ENCODE data around the gene BCKDHB.

Gene BCKDHB

DNA sequence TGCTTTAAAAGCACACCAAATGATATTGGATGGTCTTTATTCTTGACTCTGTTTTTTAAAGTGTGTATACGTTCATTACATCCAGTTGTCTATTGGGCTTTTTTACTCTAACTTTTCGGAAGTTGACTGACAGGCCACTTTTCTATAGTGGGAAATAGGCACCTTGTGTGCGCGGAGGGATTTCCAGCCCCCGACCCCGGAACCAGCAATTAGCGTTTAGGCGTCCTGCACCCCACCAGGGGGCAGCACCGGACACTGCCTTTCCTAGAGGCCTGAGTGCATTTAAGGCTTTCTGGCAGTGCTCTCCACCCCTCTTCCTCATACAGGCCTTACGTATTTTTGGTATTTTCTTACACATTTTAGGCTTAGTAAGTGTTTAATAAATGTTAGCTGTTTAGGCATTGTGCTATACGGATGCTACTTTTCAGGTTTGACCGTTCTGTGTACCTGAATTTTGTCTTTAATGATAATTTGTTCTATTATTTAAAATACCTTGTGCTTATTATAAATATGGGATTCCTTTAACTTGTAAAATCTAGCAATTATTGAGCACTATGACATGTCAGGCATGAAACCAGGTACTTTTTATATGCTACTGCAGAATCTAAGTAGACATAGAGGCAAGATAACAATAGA lies 231.8 kb downstream of the BCKDHB start:
- in situ Hi-C loops (cut with HindIII; ENCODE audit: low pct_ligation_motif_present, low pct_unique_long_range_greater_than_20kb, low sequenced_read_pairs): no loop called here

DNA sequence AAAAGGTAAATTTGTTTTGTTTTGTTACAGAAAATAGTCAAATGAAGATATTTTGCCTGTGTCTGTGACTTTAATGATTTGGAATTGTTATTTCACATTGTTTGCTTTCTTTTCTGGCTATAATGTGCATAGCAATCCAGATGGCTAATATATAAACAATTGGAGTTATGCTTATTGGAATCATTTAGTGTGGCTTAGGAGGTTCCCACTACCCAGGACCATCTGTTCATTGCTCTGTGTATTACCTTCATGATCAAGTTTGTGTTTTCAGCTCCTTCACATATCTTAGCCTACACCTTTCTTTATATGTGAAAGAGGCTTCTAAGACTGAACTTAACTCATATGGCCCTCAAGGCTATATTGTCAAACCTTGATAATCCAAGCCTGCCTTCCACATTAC lies 232.9 kb downstream of the BCKDHB start:
- in situ Hi-C loops (cut with HindIII; ENCODE audit: low pct_ligation_motif_present, low pct_unique_long_range_greater_than_20kb, low sequenced_read_pairs): no loop called here
- no peak for DNase-seq

More for the DNA sequence above, 231.8 kb downstream of the BCKDHB start:
- DNase-seq: peak; percentile 35

DNA sequence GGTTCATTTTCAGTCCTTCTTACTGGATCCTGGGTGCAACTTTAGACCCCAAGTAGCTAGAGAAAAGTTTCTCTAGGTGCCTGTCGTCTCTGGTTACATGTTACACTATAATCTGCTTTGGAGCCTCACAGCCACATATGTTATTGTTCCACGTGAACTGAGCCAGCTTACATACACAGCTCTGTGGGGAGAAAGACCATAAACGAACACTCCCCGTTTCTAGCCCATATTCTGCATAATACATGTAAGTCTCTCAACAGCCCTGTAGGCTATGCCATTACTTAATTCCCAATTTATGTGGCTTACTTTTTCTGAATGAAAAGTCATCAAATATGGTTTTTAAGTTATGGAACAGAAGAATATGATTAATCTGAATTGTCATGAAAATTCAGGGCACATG lies 233.8 kb downstream of the BCKDHB start:
- in situ Hi-C loops (cut with HindIII; ENCODE audit: low pct_ligation_motif_present, low pct_unique_long_range_greater_than_20kb, low sequenced_read_pairs): no loop called here
- no peak for DNase-seq

DNA sequence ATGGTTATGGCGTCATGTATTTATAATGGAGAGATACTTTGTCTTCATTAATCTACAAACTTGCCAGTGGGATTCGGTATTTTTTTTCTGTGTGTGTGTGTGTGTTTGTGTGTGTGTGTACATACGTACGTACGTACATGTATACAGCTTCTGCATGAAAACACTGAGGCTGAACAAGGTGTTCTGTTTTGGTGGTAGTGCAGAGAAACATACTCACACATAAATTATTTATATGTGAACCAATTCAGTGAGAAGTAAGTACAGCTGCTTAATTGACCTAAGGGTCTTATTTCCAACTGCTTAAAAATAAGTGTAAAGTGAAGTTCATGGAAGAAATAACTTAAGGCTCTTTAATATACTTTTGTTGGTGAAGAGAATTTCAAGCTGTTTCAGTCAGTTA lies 234.2 kb downstream of the BCKDHB start:
- DNase-seq: no peak
- in situ Hi-C loops (cut with HindIII; ENCODE audit: low pct_ligation_motif_present, low pct_unique_long_range_greater_than_20kb, low sequenced_read_pairs): no loop called here

DNA sequence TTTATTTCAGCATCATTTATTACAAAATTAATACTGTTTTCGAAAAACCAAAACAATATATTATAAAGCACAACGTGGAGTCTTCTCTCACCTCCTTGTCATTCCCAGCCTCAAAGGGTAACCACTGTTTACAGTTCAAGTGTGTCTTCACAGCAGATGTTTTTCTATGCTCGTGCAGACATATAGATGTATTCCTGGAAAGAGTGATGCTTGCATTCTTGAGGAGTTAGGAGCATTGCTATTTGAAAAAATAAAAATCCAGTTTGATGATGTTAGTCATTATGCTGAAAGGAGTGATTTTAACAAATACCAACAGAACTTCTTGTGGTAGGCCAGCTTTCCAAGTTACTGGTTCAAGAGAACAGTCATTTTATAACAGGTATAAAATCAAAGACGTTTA lies 234.9 kb downstream of the BCKDHB start:
- no peak for DNase-seq
- in situ Hi-C loops (cut with HindIII; ENCODE audit: low pct_ligation_motif_present, low pct_unique_long_range_greater_than_20kb, low sequenced_read_pairs): no loop called here

DNA sequence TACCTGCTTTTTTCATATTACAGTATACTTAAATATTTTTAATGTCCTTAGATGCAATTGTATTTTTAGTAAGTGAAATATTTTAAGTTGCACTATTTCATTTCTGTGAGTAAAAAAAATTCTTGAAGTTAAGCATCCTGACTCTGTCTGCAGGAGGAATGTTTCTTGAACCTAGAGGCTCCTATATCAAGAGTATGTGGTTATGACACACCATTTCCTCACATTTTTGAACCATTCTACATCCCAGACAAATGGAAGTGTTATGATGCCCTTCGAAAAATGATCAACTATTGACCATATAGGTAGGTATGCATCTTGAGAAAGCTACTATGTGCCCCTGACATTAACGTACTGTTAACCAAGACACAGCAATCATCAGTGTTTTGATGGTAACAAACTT lies 237.0 kb downstream of the BCKDHB start:
- in situ Hi-C loops (cut with HindIII; ENCODE audit: low pct_ligation_motif_present, low pct_unique_long_range_greater_than_20kb, low sequenced_read_pairs): no loop called here
- no peak for DNase-seq

DNA sequence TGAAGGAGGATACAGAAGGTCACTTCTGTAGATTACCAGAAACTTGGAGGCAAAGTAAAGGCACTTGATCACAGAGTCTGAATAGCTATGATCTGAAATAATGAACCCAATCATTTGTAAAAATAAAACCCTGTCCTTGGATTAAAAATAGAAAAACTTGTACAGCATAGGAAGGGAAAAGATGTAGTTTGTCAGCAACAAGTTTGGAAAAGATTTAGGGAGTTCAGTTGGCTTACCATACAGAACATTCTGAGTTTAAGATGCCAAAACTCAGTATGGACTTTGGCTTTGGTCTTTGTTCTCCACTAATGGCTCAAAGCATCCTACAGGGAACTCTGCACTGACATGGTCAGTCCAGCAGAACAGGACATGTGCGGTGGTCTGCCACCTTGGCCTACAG lies 240.6 kb downstream of the BCKDHB start:
- no peak for DNase-seq
- in situ Hi-C loops (cut with HindIII; ENCODE audit: low pct_ligation_motif_present, low pct_unique_long_range_greater_than_20kb, low sequenced_read_pairs): no loop called here

DNA sequence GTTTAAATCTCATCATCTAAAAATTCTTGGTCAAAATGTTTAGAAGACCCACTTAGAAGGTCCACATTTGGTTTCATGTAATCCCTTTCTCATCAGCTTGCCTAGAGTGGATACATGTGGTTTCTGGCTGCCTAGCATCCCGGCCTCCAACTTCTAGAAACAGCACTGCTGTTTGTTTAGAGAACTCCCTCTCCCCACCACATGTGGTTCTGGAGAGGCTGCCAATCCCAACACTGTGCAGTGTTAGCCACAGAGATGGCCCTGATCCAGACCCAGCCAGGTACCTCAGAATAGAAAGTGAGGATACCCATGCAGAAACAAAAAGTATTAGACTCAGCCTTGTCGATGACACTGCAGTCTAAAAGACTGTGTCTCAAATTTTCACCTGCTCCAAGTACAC lies 241.8 kb downstream of the BCKDHB start:
- in situ Hi-C loops (cut with HindIII; ENCODE audit: low pct_ligation_motif_present, low pct_unique_long_range_greater_than_20kb, low sequenced_read_pairs): no loop called here
- DNase-seq: no peak

DNA sequence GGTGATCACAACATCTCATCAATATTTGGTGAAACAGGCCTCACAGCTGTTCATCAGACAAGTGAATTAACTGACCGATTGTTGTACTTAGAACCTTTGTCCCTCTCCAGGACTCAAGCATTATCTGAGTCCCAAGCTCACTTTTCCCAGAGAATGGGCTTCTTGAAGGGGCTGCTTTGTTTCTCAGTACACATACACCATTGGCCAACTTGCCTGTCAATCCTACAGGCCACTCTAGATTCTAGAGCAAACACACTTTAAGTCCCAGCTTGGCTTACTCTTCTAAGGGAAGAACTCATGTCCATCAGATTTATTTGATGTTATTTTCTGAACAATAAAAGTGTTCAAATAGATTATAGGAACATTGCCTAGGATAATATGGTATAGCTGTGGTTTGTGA lies 249.5 kb downstream of the BCKDHB start:
- DNase-seq: no peak
- in situ Hi-C loops (cut with HindIII; ENCODE audit: low pct_ligation_motif_present, low pct_unique_long_range_greater_than_20kb, low sequenced_read_pairs): no loop called here

DNA sequence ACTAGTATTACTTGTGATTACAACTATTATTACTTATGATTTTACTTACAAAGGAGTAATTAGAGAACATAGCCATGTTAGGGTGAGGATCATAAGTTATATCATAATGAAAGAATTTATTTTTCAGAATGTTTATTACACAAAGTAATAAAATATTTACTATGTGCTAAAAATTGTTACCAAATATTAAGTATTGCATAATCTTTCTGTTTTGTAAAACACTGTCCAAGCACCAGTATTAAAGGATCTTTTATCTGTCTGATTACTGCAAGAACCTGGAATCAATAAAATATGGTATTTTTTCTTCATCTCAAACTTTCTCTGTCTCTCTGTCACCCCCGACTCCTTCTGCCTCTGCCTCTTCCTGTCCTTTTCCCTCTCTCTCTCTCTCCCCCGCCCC lies 250.1 kb downstream of the BCKDHB start:
- no peak for DNase-seq
- in situ Hi-C loops (cut with HindIII; ENCODE audit: low pct_ligation_motif_present, low pct_unique_long_range_greater_than_20kb, low sequenced_read_pairs): no loop called here

DNA sequence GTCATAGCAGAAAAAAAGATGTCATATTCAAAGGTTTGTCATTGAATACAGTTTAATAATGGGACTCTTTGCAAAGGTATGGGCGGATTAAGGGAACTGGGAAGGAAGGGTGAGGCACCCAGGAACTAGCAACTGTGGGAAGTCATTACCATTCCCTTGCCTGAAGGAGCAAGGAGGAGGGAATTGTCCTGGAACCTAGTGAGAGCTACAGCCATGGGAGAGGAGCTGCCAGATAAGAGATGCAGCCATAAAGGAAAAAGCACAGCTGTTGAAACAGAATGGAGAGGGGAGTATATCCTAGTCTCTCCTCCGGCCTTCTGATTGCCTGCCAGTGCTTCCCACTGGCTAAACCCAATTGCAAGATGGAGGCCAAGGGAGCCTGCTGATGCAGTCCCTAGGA lies 250.6 kb downstream of the BCKDHB start:
- in situ Hi-C loops (cut with HindIII; ENCODE audit: low pct_ligation_motif_present, low pct_unique_long_range_greater_than_20kb, low sequenced_read_pairs): no loop called here
- DNase-seq: no peak

DNA sequence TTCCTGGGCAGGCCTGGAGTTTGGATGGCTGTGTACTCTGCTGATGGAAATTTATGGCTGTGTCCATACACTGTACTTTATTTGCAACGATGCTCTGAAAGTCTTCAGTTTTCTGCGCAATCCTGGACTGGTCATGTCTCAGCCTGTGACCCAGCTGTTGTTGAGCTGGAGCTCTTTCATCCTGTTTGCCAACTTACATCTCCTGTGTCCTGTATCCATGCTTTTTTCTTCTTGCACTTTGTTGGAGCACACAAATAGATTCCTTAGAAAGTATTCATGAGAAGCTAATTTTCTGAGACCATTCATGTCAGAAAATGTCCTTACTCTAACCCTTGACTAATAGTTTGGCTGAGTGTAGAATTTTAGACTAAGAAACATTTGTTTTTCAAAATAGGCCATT lies 251.2 kb downstream of the BCKDHB start:
- no peak for DNase-seq
- in situ Hi-C loops (cut with HindIII; ENCODE audit: low pct_ligation_motif_present, low pct_unique_long_range_greater_than_20kb, low sequenced_read_pairs): no loop called here

DNA sequence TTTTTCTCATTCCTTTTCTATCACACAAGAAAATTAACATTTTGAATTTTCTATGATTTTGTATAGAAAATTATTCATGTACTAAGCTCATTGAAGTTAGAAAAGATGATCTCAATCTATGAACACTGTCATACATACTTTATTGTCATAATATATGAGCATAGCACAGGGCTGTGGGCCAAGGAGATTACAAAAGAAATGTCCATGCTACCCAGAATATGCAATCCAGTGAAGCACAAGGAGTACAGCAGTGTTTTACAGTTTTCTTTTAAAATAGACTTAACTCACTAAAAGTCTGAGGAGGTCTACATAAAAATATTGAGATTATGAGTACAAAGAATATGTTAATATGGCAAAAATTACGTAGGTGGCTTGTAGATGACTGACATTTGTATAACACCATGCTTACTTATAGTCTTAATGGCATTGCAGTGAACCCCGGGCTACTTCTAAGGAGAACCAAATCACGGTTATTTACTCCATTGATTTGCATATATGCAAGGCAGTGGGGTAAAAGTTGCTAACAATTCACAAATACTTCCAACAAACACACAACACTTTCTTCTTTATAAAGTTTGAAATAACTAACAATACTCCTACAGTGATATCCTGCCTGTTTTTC lies 257.1 kb downstream of the BCKDHB start:
- in situ Hi-C loops (cut with HindIII; ENCODE audit: low pct_ligation_motif_present, low pct_unique_long_range_greater_than_20kb, low sequenced_read_pairs): no loop called here
- DNase-seq: no peak

DNA sequence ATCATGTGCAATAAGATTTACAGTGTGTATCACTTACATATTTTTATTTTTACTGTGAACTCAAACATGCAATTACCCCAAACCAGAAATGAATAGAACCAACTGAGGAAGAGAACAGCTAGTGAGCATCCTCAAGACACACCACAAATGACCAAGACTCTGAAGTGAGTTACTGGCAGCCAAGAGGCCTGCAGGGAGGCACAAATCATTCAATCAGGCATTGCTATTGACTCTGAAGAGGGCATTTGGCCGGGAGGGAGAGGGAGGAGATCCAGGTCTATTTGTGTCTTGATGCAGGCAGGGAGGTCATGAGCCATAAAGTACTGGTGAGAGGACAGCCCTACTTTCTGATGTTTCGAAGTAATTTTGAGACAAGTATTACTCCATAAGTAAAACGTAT lies 257.7 kb downstream of the BCKDHB start:
- in situ Hi-C loops (cut with HindIII; ENCODE audit: low pct_ligation_motif_present, low pct_unique_long_range_greater_than_20kb, low sequenced_read_pairs): no loop called here
- no peak for DNase-seq

DNA sequence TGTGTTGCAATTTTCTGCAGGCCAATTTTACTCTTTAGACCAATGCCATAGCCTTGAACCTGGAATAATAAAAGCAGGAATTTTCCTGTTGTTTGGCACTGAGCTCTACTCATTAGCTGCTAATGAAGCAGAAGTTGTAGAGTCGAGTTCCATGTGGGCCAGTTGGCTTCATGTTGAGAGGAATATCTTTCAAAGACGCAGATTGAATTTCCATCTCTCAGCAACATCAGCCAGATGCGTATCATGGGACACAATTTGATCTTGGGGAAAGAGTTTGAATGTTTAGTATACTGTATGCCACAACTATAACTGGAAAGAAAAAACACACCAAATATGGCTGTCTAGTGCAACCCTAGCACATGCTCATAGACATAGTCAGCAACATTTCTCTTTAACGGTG lies 259.6 kb downstream of the BCKDHB start:
- in situ Hi-C loops (cut with HindIII; ENCODE audit: low pct_ligation_motif_present, low pct_unique_long_range_greater_than_20kb, low sequenced_read_pairs): no loop called here

DNA sequence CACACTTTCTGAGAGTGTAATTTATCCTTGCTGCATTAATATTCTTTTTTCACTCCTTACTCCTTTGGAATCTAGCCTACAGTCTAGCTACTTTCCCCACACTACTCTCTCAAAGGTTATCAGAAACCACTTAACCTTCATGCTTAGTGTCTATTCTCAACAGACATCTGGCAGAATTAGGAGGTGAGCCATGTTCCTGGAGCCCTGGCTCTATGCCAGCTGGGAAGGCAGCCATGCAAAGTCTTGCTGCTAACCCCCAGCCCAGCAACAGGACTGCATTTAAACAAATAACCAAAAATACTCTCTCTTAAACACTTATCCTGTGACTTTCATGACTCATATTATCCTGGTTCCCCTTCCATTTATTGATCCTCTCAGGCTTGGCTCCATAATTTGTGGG lies 260.2 kb downstream of the BCKDHB start:
- in situ Hi-C loops (cut with HindIII; ENCODE audit: low pct_ligation_motif_present, low pct_unique_long_range_greater_than_20kb, low sequenced_read_pairs): no loop called here
- DNase-seq: no peak

More for the DNA sequence above, 259.6 kb downstream of the BCKDHB start:
- DNase-seq: no peak

DNA sequence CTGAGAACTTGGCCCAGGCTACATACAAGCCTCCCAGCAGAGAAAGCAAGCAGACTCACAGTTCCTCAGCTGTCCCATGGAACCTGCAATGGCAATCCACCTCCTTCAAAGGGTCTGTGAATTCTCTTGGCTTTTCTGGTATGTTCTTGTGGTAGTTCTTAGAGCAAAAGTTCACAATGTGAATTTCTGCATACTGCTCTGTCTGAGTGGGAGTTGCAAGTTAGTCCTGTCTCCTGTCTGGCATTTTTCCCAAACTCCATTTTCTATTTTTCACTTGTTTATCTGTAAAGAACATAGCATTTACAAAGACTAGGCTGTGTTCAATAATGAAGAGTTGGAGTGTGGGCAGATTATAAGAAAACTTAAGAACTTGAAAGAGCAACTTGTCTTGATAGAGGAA lies 269.9 kb downstream of the BCKDHB start:
- in situ Hi-C loops (cut with HindIII; ENCODE audit: low pct_ligation_motif_present, low pct_unique_long_range_greater_than_20kb, low sequenced_read_pairs): no loop called here
- no peak for DNase-seq

DNA sequence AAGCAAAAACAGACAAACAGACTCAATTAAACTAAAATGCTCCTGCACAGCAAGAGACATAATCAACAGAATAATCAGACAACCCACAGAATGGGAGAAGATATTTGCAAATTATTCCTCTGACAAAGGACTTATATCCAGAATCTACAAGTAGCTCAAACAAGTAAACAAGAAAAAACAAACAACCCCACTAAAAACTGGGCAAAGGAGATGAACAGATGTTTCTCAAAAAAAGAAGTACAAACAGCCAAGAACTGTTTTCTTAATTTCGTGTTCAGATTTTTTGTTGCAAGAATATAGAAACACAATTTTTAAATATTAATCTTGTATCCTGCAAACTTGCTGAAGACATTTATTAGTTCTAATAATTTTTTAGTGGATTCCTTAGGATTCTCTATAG lies 274.1 kb downstream of the BCKDHB start:
- no peak for DNase-seq
- in situ Hi-C loops (cut with HindIII; ENCODE audit: low pct_ligation_motif_present, low pct_unique_long_range_greater_than_20kb, low sequenced_read_pairs): no loop called here

DNA sequence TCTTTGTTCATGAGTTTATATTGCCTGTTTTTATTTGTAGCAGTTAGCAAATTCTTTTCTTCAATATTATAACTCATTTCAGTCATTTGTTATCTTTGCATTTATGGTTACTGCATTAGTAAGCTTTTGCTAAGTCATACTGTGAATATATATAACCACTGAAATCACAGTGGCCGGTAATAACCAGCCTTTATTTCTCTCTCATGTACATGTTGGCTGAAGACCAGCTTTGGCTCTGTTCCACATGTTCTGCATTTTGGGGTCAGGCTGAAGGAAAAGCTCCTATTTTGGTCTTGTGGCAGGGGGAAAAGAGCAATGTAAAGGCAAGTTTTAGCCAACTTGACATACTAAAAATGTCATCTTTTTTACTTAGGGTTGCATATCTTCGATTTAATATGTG lies 276.3 kb downstream of the BCKDHB start:
- in situ Hi-C loops (cut with HindIII; ENCODE audit: low pct_ligation_motif_present, low pct_unique_long_range_greater_than_20kb, low sequenced_read_pairs): no loop called here
- no peak for DNase-seq

DNA sequence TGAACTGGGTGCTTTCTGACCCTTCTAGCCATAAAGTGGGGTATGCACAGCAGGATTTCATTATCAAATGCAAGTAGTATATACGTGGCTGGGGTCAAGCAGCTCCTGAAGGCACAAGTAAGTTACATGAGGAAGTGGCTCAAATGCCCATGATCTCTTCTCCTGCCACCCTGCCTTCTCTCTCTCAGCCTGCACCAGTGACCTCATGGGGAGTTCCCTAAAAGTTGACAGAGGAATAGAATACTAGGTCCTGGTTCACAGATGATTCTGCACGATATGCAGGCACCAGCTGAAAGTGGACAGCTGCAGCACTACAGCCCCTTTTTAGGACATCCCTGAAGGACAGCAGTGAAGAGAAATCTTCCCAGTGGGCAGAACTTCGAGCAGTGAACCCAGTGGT lies 282.0 kb downstream of the BCKDHB start:
- in situ Hi-C loops (cut with HindIII; ENCODE audit: low pct_ligation_motif_present, low pct_unique_long_range_greater_than_20kb, low sequenced_read_pairs): no loop called here
- no peak for DNase-seq
